ENCODE measurements around the gene TRAPPC14. TPM values are rescaled to one million over a fixed set of nuclear protein-coding genes. Genes with fewer than 3 reads are reported as not detected.
"Not testable (repeated sequence)": the region's sequence is repeated elsewhere in the genome, so short reads cannot be mapped to it uniquely, and the experiment has no call there.

The TRAPPC14 gene
- total and polyA plus RNA-seq, 2 of the 8 experiments (the other 6 are each of a cell fraction or from before 2014, with no cell fraction given): 11.9 to 22.1 TPM

DNA sequence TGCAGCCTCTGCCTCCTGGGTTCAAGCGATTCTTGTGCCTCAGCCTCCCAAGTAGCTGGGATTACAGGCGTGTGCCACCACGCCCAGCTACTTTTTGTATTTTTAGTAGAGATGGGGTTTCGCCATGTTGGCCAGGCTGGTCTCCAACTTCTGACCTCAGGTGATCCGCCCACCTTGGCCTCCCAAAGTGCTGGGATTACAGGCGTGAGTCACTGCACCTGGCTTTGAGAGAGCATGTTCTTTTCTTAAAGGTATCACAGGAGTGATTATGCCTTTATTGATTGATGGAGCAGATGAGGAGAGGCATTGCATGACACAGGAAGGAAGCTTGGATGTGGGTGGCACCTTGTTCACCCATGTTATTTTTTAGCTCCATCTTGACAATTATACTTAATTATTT lies 24.6 kb upstream of the TRAPPC14 start:
- not testable (repeated sequence) for H2BK5ac ChIP-seq (ENCODE audit: low read depth, low read length); H3K18ac ChIP-seq (ENCODE audit: extremely low read depth, low read length); H4K20me1 ChIP-seq (replicated peaks in 1 of 2; ENCODE audit: control insufficient read depth in 1 of 2, insufficient read depth in 2 of 2, low read length in 2 of 2); H3K9ac ChIP-seq (replicated peaks in 1 of 4; ENCODE audit: extremely low read depth in 1 of 4, low read depth in 3 of 4, low read length in 3 of 4); H3K27me3 ChIP-seq (replicated peaks in 1 of 4; ENCODE audit: control insufficient read depth in 3 of 4, extremely low read depth in 1 of 4, insufficient read depth in 3 of 4, low read length in 3 of 4); H3K79me1 ChIP-seq (ENCODE audit: low read depth, low read length); H3K79me2 ChIP-seq (ENCODE audit: control insufficient read depth in 1 of 2, insufficient read depth in 2 of 2, low read length in 2 of 2); H2BK12ac ChIP-seq (ENCODE audit: low read depth, low read length); H3K4me3 ChIP-seq (ENCODE audit: extremely low read depth in 1 of 4, insufficient read depth in 2 of 4, low read depth in 3 of 4, low read length in 4 of 4); H3K4me1 ChIP-seq (replicated peaks in 1 of 4; ENCODE audit: control insufficient read depth in 3 of 4, insufficient read depth in 4 of 4, low read length in 3 of 4); H2BK120ac ChIP-seq (replicated peaks; ENCODE audit: low read depth, low read length); H2AFZ ChIP-seq (ENCODE audit: low read length); H4K91ac ChIP-seq (replicated peaks; ENCODE audit: insufficient read length, low read length); H3K4ac ChIP-seq (replicated peaks; ENCODE audit: insufficient read length, low read depth, low read length); H3K4me2 ChIP-seq (ENCODE audit: insufficient read depth in 1 of 2, low read depth in 2 of 2, low read length in 2 of 2); FAIRE-seq; H3K27ac ChIP-seq (ENCODE audit: low read depth, low read length); H3K23ac ChIP-seq (ENCODE audit: insufficient read length); H3K23me2 ChIP-seq (ENCODE audit: low read depth, low read length); H2AK5ac ChIP-seq (ENCODE audit: low read depth, low read length); H4K5ac ChIP-seq (ENCODE audit: insufficient read length, low read depth, low read length); H2BK15ac ChIP-seq (ENCODE audit: low read length); DNase-seq (ENCODE audit: low read depth in 1 of 2, low spot score in 2 of 2); H3K36me3 ChIP-seq (ENCODE audit: control insufficient read depth in 2 of 4, insufficient read depth in 4 of 4, low read length in 3 of 4); H3K14ac ChIP-seq (ENCODE audit: insufficient read length); H4K8ac ChIP-seq (ENCODE audit: extremely low read depth, insufficient read depth, low read length); H2BK20ac ChIP-seq (ENCODE audit: low read length); H3K9me3 ChIP-seq (ENCODE audit: insufficient read depth in 2 of 2, low read depth in 1 of 2, low read length in 1 of 2); H3K56ac ChIP-seq (replicated peaks; ENCODE audit: insufficient read length, low read depth, low read length)
- CTCF ChIA-PET (ENCODE audit: partially characterized antibody): interaction anchor here (1.2 to 2.3 kb wide), 4 partner anchors 11 to 50 kb away, joined by 3 to 15 read pairs (median 4); partner anchors contain the start of gene PVRIG
- WGBS, 2 experiments (ENCODE audit: extremely low coverage in 1 of 2, insufficient coverage in 1 of 2, insufficient read length in 1 of 2, insufficient replicate concordance in 2 of 2, low coverage in 1 of 2, low lambda C conversion rate in 2 of 2, missing lambda C conversion rate in 1 of 2): 84% methylated on average over 6 of the region's 6 CpGs; no CpG with 5 or more reads in 1 of the 2 experiments
- POLR2A ChIA-PET (ENCODE audit: partially characterized antibody): interaction anchor here (4.6 kb wide), 1 partner anchor 11 kb away, joined by 10 read pairs; no protein-coding TSS in a partner anchor

DNA sequence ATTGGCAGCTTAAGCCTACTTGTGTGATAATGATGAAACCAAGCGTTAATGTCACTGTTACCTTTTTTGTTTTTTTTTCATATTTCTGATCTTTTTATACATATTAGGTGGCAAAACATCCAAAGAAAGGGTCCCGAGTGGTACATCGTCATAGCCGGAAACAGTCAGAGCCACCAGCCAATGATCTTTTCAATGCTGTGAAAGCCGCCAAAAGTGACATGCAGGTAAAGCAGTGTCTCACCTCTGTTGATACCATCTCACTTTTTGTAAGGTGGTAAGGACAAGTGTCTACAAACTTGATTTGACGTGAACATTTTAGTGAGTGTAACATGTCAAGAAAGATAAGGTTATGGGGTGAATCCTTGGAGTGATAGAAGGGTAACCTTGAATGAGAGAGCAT lies 24.1 kb upstream of the TRAPPC14 start:
- not testable (repeated sequence) for H3K9me3 ChIP-seq (ENCODE audit: insufficient read depth in 2 of 2, low read depth in 1 of 2, low read length in 1 of 2); H3K79me1 ChIP-seq (ENCODE audit: low read depth, low read length); H4K5ac ChIP-seq (ENCODE audit: insufficient read length, low read depth, low read length); H3K4me2 ChIP-seq (ENCODE audit: insufficient read depth in 1 of 2, low read depth in 2 of 2, low read length in 2 of 2); H2BK12ac ChIP-seq (ENCODE audit: low read depth, low read length); H2BK15ac ChIP-seq (ENCODE audit: low read length); H3K4ac ChIP-seq (replicated peaks; ENCODE audit: insufficient read length, low read depth, low read length); H3K14ac ChIP-seq (ENCODE audit: insufficient read length); H4K8ac ChIP-seq (ENCODE audit: extremely low read depth, insufficient read depth, low read length); H3K9ac ChIP-seq (replicated peaks in 1 of 4; ENCODE audit: extremely low read depth in 1 of 4, low read depth in 3 of 4, low read length in 3 of 4); H4K91ac ChIP-seq (replicated peaks; ENCODE audit: insufficient read length, low read length); H3K23ac ChIP-seq (ENCODE audit: insufficient read length); H3K4me1 ChIP-seq (replicated peaks in 1 of 4; ENCODE audit: control insufficient read depth in 3 of 4, insufficient read depth in 4 of 4, low read length in 3 of 4); H3K4me3 ChIP-seq (ENCODE audit: extremely low read depth in 1 of 4, insufficient read depth in 2 of 4, low read depth in 3 of 4, low read length in 4 of 4); H3K18ac ChIP-seq (ENCODE audit: extremely low read depth, low read length); H3K36me3 ChIP-seq (ENCODE audit: control insufficient read depth in 2 of 4, insufficient read depth in 4 of 4, low read length in 3 of 4); H2BK120ac ChIP-seq (replicated peaks; ENCODE audit: low read depth, low read length); H3K56ac ChIP-seq (replicated peaks; ENCODE audit: insufficient read length, low read depth, low read length); H4K20me1 ChIP-seq (replicated peaks in 1 of 2; ENCODE audit: control insufficient read depth in 1 of 2, insufficient read depth in 2 of 2, low read length in 2 of 2); FAIRE-seq; H2AFZ ChIP-seq (ENCODE audit: low read length); H3K27ac ChIP-seq (ENCODE audit: low read depth, low read length); H3K23me2 ChIP-seq (ENCODE audit: low read depth, low read length); H2BK20ac ChIP-seq (ENCODE audit: low read length); DNase-seq (ENCODE audit: low read depth in 1 of 2, low spot score in 2 of 2); H2AK5ac ChIP-seq (ENCODE audit: low read depth, low read length); H3K79me2 ChIP-seq (ENCODE audit: control insufficient read depth in 1 of 2, insufficient read depth in 2 of 2, low read length in 2 of 2); H2BK5ac ChIP-seq (ENCODE audit: low read depth, low read length)
- ChIA-PET CTCF (ENCODE audit: partially characterized antibody) (interaction anchor here (1.0 to 2.3 kb wide), 5 partner anchors 11 to 50 kb away, joined by 3 to 15 read pairs (median 4); partner anchors contain the start of gene PVRIG), POLR2A (ENCODE audit: partially characterized antibody) (interaction anchor here (0.7 to 4.6 kb wide), 2 partner anchors 11 to 18 kb away, joined by 3 to 10 read pairs; no protein-coding TSS in a partner anchor)
- 82% methylated on average over 6 of the region's 6 CpGs; no CpG with 5 or more reads in 1 of the 2 experiments for WGBS, 2 experiments (ENCODE audit: extremely low coverage in 1 of 2, insufficient coverage in 1 of 2, insufficient read length in 1 of 2, insufficient replicate concordance in 2 of 2, low coverage in 1 of 2, low lambda C conversion rate in 2 of 2, missing lambda C conversion rate in 1 of 2)
- H3K27me3 ChIP-seq (replicated peaks in 1 of 4; ENCODE audit: control insufficient read depth in 3 of 4, extremely low read depth in 1 of 4, insufficient read depth in 3 of 4, low read length in 3 of 4): peaks cover 0 to 13% (median 9%) of the 10 kb centered on the region in 4 experiments; a peak in 6 of 7 replicates

All from H1 (cell line).